ENCODE data around the gene MRE11.

DNA sequence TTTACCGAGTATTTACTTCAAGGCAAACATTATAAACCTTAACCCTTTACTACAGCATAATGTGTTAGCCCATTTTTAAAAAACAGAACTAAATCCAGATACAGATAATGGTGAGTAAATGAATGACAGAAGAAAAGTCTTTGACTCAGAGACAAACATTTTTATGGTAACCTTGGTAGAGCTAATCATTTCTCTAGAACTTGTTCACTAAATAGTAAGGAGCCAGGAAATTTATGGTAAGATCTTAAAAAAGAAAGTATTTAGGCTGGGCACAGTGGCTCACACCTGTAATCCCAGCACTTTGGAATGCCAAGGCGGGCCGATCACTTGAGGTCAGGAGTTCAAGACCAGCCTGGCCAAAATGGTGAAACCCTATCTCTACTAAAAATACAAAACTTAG lies 38.6 kb upstream of the MRE11 start:
- TF ChIP-seq, protein P1, sequence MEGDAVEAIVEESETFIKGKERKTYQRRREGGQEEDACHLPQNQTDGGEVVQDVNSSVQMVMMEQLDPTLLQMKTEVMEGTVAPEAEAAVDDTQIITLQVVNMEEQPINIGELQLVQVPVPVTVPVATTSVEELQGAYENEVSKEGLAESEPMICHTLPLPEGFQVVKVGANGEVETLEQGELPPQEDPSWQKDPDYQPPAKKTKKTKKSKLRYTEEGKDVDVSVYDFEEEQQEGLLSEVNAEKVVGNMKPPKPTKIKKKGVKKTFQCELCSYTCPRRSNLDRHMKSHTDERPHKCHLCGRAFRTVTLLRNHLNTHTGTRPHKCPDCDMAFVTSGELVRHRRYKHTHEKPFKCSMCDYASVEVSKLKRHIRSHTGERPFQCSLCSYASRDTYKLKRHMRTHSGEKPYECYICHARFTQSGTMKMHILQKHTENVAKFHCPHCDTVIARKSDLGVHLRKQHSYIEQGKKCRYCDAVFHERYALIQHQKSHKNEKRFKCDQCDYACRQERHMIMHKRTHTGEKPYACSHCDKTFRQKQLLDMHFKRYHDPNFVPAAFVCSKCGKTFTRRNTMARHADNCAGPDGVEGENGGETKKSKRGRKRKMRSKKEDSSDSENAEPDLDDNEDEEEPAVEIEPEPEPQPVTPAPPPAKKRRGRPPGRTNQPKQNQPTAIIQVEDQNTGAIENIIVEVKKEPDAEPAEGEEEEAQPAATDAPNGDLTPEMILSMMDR (IDR thresholded peaks at IDR 0.05), result no peak
- TF ChIP-seq POLR2A (IDR thresholded peaks at IDR 0.05), result no peak
